ENCODE data around the gene DNAJC24. TPM values are rescaled to one million over a fixed set of nuclear protein-coding genes. Genes with fewer than 3 reads are reported as not detected.

DNAJC24 gene
- total RNA-seq, 2 donors from 2014 or later, result 23.9 to 28.6 TPM

GRCh38 chr11:31417816-31418215 is 48.2 kb downstream of the DNAJC24 start:
- H3K9me3 ChIP-seq (ENCODE audit: control insufficient read depth, low read length), result no peaks in the 10 kb centered on the region
- Mint-ChIP-seq H3K4me3 (no peak overlapping the region), H3K36me3 (ENCODE audit: low read depth) (peaks cover 3% of the 10 kb centered on the region), H3K9me3 (no peaks in the 10 kb centered on the region), H3K4me1 (peaks cover 47% of the 10 kb centered on the region), H3K27me3 (ENCODE audit: insufficient read depth) (no peaks in the 10 kb centered on the region), H3K27ac (no peak overlapping the region)
- H3K4me3 ChIP-seq (ENCODE audit: low read length), result no peak overlapping the region
- no peaks in the 10 kb centered on the region for H3K36me3 ChIP-seq (ENCODE audit: control insufficient read depth, insufficient read depth, low read length)
- H3K4me1 ChIP-seq (ENCODE audit: control insufficient read depth, insufficient read depth, low read length), result peaks cover 5% of the 10 kb centered on the region
- DNase-seq, result no peak
- TF ChIP-seq, protein P1, sequence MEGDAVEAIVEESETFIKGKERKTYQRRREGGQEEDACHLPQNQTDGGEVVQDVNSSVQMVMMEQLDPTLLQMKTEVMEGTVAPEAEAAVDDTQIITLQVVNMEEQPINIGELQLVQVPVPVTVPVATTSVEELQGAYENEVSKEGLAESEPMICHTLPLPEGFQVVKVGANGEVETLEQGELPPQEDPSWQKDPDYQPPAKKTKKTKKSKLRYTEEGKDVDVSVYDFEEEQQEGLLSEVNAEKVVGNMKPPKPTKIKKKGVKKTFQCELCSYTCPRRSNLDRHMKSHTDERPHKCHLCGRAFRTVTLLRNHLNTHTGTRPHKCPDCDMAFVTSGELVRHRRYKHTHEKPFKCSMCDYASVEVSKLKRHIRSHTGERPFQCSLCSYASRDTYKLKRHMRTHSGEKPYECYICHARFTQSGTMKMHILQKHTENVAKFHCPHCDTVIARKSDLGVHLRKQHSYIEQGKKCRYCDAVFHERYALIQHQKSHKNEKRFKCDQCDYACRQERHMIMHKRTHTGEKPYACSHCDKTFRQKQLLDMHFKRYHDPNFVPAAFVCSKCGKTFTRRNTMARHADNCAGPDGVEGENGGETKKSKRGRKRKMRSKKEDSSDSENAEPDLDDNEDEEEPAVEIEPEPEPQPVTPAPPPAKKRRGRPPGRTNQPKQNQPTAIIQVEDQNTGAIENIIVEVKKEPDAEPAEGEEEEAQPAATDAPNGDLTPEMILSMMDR (conservative IDR thresholded peaks at IDR 0.05), result no peak
- WGBS, 2 experiments (ENCODE audit: insufficient coverage in 1 of 2, insufficient read length in 1 of 2), result 67 to 85% methylated on average over 2 of the region's 2 CpGs
- no peak overlapping the region for H3K27ac ChIP-seq (ENCODE audit: low read depth, low read length)
- H3K27me3 ChIP-seq (ENCODE audit: control insufficient read depth, insufficient read depth, low read length, poor library complexity, severe bottlenecking), result no peaks in the 10 kb centered on the region
- H3K9ac ChIP-seq (ENCODE audit: extremely low read depth, low read length, poor library complexity, severe bottlenecking), result no peak overlapping the region

GRCh38 chr11:31419138-31419537 is 49.5 kb downstream of the DNAJC24 start:
- H3K36me3 ChIP-seq (ENCODE audit: control insufficient read depth, insufficient read depth, low read length), result no peaks in the 10 kb centered on the region
- H3K9me3 ChIP-seq (ENCODE audit: control insufficient read depth, low read length), result no peaks in the 10 kb centered on the region
- H3K4me3 Mint-ChIP-seq, result no peak overlapping the region
- DNase-seq, result no peak
- H3K27ac ChIP-seq (ENCODE audit: low read depth, low read length), result no peak overlapping the region
- H3K36me3 Mint-ChIP-seq (ENCODE audit: low read depth), result peaks cover 5% of the 10 kb centered on the region
- TF ChIP-seq, protein P1 (conservative IDR thresholded peaks at IDR 0.05), result no peak
- no peak overlapping the region for H3K27ac Mint-ChIP-seq
- no peaks in the 10 kb centered on the region for H3K27me3 ChIP-seq (ENCODE audit: control insufficient read depth, insufficient read depth, low read length, poor library complexity, severe bottlenecking)
- no peak overlapping the region for H3K4me3 ChIP-seq (ENCODE audit: low read length)
- H3K27me3 Mint-ChIP-seq (ENCODE audit: insufficient read depth), result no peaks in the 10 kb centered on the region
- H3K9ac ChIP-seq (ENCODE audit: extremely low read depth, low read length, poor library complexity, severe bottlenecking), result no peak overlapping the region
- WGBS, 2 experiments (ENCODE audit: insufficient coverage in 1 of 2, insufficient read length in 1 of 2), result 87 to 96% methylated on average over 3 of the region's 3 CpGs
- peaks cover 51% of the 10 kb centered on the region for H3K4me1 Mint-ChIP-seq
- no peaks in the 10 kb centered on the region for H3K9me3 Mint-ChIP-seq
- H3K4me1 ChIP-seq (ENCODE audit: control insufficient read depth, insufficient read depth, low read length), result peaks cover 5% of the 10 kb centered on the region

- peaks cover 5% of the 10 kb centered on the region for H3K36me3 Mint-ChIP-seq (ENCODE audit: low read depth)
- H3K27me3 Mint-ChIP-seq (ENCODE audit: insufficient read depth), result no peaks in the 10 kb centered on the region
- H3K4me1 Mint-ChIP-seq, result peaks cover 51% of the 10 kb centered on the region
- no peaks in the 10 kb centered on the region for H3K36me3 ChIP-seq (ENCODE audit: control insufficient read depth, insufficient read depth, low read length)
- H3K4me1 ChIP-seq (ENCODE audit: control insufficient read depth, insufficient read depth, low read length), result peaks cover 5% of the 10 kb centered on the region
- no peak overlapping the region for H3K4me3 ChIP-seq (ENCODE audit: low read length)
- H3K9me3 Mint-ChIP-seq, result no peaks in the 10 kb centered on the region
- H3K27ac ChIP-seq (ENCODE audit: low read depth, low read length), result no peak overlapping the region
- TF ChIP-seq, protein P1 (conservative IDR thresholded peaks at IDR 0.05), result no peak
- H3K27me3 ChIP-seq (ENCODE audit: control insufficient read depth, insufficient read depth, low read length, poor library complexity, severe bottlenecking), result no peaks in the 10 kb centered on the region
- no peaks in the 10 kb centered on the region for H3K9me3 ChIP-seq (ENCODE audit: control insufficient read depth, low read length)
- WGBS, 2 experiments (ENCODE audit: insufficient coverage in 1 of 2, insufficient read length in 1 of 2), result 82 to 100% methylated on average over 1 of the region's 1 CpG
- no peak for DNase-seq
- no peak overlapping the region for H3K4me3 Mint-ChIP-seq
- H3K9ac ChIP-seq (ENCODE audit: extremely low read depth, low read length, poor library complexity, severe bottlenecking), result no peak overlapping the region
- H3K27ac Mint-ChIP-seq, result no peak overlapping the region
These were observed 50.0 kb downstream of the DNAJC24 start for GRCh38 chr11:31419669-31420068.

Measured in endodermal cell (in vitro differentiated cells).